Tibial nerve (tissue), 3 donors: ENCODE measurements around the gene GASK1A.

Source experiments
- POLR2A ChIP-seq, 2 donors: fragments of 450-650 bp; IDR thresholded peaks; one replicate each; pipeline ENCODE4 v1.6.1; 2017; ENCODE audit warnings: antibody characterized with exemption in 2 of 2, mild to moderate bottlenecking in 2 of 2, moderate library complexity in 2 of 2
- TF ChIP-seq, protein P1 (sequence below), 5 experiments: fragments of 200-600 bp in 3 of 5; fragments of 450-650 bp in 2 of 5; sonication (generic) in 3 of 5; IDR thresholded peaks; one replicate each; pipeline ENCODE4 v1.5.1; 2016 to 2019; ENCODE audit warnings: antibody characterized with exemption in 5 of 5, mild to moderate bottlenecking in 3 of 5, moderate library complexity in 2 of 5

DNA sequence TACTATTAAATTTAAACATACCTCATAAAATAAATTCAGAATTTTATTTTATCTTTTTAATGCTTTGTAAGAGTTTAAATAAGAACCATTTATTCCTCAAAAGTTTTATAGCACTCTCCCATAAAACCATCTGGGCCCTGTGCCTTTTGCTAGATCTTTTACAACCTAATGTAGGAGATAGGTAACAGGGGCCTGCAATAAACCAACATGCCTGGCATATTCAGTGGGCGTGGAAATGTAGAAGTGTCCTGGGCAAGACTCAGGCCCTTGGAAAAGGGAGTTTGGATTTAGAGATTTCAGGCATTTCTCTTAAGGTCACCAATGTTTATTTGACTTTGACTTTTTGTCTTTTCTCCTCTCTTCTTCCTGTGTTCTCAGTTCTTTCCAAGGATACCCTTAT is 80.3 kb downstream of the GASK1A start:
- TF ChIP-seq, protein P1, sequence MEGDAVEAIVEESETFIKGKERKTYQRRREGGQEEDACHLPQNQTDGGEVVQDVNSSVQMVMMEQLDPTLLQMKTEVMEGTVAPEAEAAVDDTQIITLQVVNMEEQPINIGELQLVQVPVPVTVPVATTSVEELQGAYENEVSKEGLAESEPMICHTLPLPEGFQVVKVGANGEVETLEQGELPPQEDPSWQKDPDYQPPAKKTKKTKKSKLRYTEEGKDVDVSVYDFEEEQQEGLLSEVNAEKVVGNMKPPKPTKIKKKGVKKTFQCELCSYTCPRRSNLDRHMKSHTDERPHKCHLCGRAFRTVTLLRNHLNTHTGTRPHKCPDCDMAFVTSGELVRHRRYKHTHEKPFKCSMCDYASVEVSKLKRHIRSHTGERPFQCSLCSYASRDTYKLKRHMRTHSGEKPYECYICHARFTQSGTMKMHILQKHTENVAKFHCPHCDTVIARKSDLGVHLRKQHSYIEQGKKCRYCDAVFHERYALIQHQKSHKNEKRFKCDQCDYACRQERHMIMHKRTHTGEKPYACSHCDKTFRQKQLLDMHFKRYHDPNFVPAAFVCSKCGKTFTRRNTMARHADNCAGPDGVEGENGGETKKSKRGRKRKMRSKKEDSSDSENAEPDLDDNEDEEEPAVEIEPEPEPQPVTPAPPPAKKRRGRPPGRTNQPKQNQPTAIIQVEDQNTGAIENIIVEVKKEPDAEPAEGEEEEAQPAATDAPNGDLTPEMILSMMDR (IDR thresholded peaks at IDR 0.05), result no peak
- no peak for TF ChIP-seq POLR2A (IDR thresholded peaks at IDR 0.05)
